HepG2 (cell line): ENCODE measurements around the gene GABRP. TPM values are rescaled to one million over a fixed set of nuclear protein-coding genes. Genes with fewer than 3 reads are reported as not detected.

ENCODE experiments used
- CC2D1A ChIP-seq: sonication (generic); formaldehyde crosslinking; IDR thresholded peaks from 2 replicates; pipeline ENCODE4 v1.8.1; 2023; ENCODE audit warnings: mild to moderate bottlenecking, missing genetic modification reagents
- DMTF1 ChIP-seq: sonication (generic); formaldehyde crosslinking; IDR thresholded peaks from 2 replicates; pipeline ENCODE4 v1.4.0; 2020; ENCODE audit warnings: mild to moderate bottlenecking, missing genetic modification reagents
- NFATC3 ChIP-seq: sonication (generic); formaldehyde crosslinking; IDR thresholded peaks from 2 replicates; pipeline ENCODE4 v1.5.1; 2020; ENCODE audit warnings: mild to moderate bottlenecking, missing genetic modification reagents
- PRDM15 ChIP-seq: sonication (generic); formaldehyde crosslinking; IDR thresholded peaks from 2 replicates; pipeline ENCODE4 v1.4.0; 2020; ENCODE audit warnings: missing genetic modification reagents
- ZBTB14 ChIP-seq: sonication (generic); formaldehyde crosslinking; IDR thresholded peaks from 2 replicates; pipeline ENCODE4 v1.4.0; 2020; ENCODE audit warnings: missing genetic modification reagents
- ZBTB7A ChIP-seq: sonication (generic); formaldehyde crosslinking; IDR thresholded peaks from 2 replicates; pipeline ENCODE4 v1.8.0; 2022; ENCODE audit warnings: mild to moderate bottlenecking, missing genetic modification reagents
- ZNF350 ChIP-seq: sonication (generic); formaldehyde crosslinking; IDR thresholded peaks from 2 replicates; pipeline ENCODE4 v1.4.0; 2020; ENCODE audit warnings: mild to moderate bottlenecking, low read depth, missing genetic modification reagents, borderline replicate concordance
- ZNF614 ChIP-seq: IDR thresholded peaks from 2 replicates; pipeline ENCODE4 v1.6.1; 2018; ENCODE audit warnings: missing biosample characterization, missing genetic modification reagents, inconsistent platforms, borderline replicate concordance
- polyA plus RNA-seq, 8 experiments: library from polyadenylated mRNA; depleted of rRNA in 3 of 8; stranded (reverse) in 7 of 8; unstranded in 1 of 8; fragments of >200 nt; fragmentation: Illumina TruSeq in 4 of 8; extraction: Trizol in 4 of 8; gene quantifications; 2 replicates each; pipeline versions ENCODE4 v1.2.1 to v1.2.3, GENCODE V29; 2011 to 2016; ENCODE audit warnings: low read depth in 4 of 8, missing spikeins in 1 of 8, mixed read lengths in 1 of 8; ENCODE audit not compliant: insufficient read depth in 1 of 8
- total RNA-seq, 5 experiments: library from RNA; depleted of rRNA; stranded (reverse); fragments of >200 nt; fragmentation: Illumina TruSeq; extraction: Trizol; gene quantifications; 2 replicates each; pipeline ENCODE4 v1.2.3, GENCODE V29; 2016; ENCODE audit warnings: low read depth in 1 of 5

GABRP gene
- total and polyA plus RNA-seq, 2 of the 13 experiments (the other 11 are each of a cell fraction or from before 2014, with no cell fraction given) = not detected

GRCh38 chr5:170819824-170820223 lies 36.3 kb downstream of the GABRP start (continued):
- TF ChIP-seq DMTF1 (no peak), ZBTB14 (CRISPR knock-in tag) (no peak), ZNF614 (CRISPR knock-in tag) (no peak), PRDM15 (CRISPR knock-in tag) (no peak), NFATC3 (CRISPR knock-in tag) (no peak), ZBTB7A (no peak), ZNF350 (CRISPR knock-in tag) (no peak), CC2D1A (CRISPR knock-in tag) (no peak)
